SK-N-MC (cell line): ENCODE results near the gene METAP2.

Source experiments
- EZH2 ChIP-seq: fragments of 200-600 bp; sonication (generic); IDR thresholded peaks from one replicate; pipeline ENCODE4 v1.6.1; 2017; ENCODE audit warnings: antibody characterized with exemption
- FOXP2 ChIP-seq: optimal IDR thresholded peaks from 2 replicates; pipeline ENCODE3; 2011; ENCODE audit warnings: mild to moderate bottlenecking, moderate library complexity; ENCODE audit not compliant: insufficient read depth; ENCODE audit errors: extremely low read length, control extremely low read depth
- POLR2AphosphoS5 ChIP-seq: IDR thresholded peaks from 2 replicates; pipeline ENCODE4 v1.6.1; 2012; ENCODE audit warnings: mild to moderate bottlenecking, low read depth, low read length, borderline replicate concordance

DNA sequence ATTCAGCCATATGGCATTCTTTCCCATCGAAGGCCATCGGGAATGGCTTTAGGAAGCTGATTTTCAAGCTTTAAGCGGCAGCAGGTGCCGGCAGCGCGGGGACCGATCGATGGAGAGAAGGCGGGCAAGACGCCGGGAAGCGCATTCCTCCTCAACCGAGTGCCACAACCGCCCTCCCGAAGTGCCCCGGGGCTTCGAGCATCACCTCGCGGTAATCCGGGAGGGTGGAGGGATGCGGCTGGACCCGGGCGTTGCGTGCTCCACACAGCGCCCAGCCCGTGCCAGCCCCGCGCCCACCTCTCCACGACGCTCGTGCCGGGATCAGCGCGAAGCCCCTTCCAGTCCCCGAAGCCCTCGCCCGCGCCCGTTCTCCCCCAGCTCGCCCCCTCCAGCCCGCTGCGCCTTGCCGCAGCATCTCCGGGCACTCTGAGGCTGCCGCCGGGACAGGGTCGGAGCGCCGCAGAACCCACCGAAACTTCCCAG is 74.1 kb downstream of the METAP2 start:
- TF ChIP-seq POLR2AphosphoS5: no peak
- TF ChIP-seq EZH2: no peak
- TF ChIP-seq FOXP2: no peak
